Fibroblast of upper back skin (primary cell): ENCODE measurements around the gene LIMS2.

Experiments
- DNase-seq: peaks from one replicate; pipeline ENCODE4 v3.0.0-alpha.2; 2013

LIMS2 gene

GRCh38 chr2:127700527-127701192, 25.3 kb upstream of the LIMS2 start:
- no peak for DNase-seq

- DNase-seq, result no peak
Measured at GRCh38 chr2:127698553-127699355, 23.4 kb upstream of the LIMS2 start.

GRCh38 chr2:127697482-127698180, 22.3 kb upstream of the LIMS2 start:
- no peak for DNase-seq

- peak; percentile 54 for DNase-seq
Measured at GRCh38 chr2:127695491-127696472, 20.5 kb upstream of the LIMS2 start.

GRCh38 chr2:127694986-127695385, 19.7 kb upstream of the LIMS2 start:
- no peak for DNase-seq

- DNase-seq, result no peak
Measured at GRCh38 chr2:127690696-127691095, 15.4 kb upstream of the LIMS2 start.

GRCh38 chr2:127688405-127688804, 13.1 kb upstream of the LIMS2 start:
- no peak for DNase-seq

- DNase-seq, result no peak
Measured at GRCh38 chr2:127685410-127686080, 10.2 kb upstream of the LIMS2 start.

GRCh38 chr2:127683757-127684156, 8.4 kb upstream of the LIMS2 start:
- DNase-seq, result peak; percentile 51

GRCh38 chr2:127683056-127683455, 7.7 kb upstream of the LIMS2 start:
- no peak for DNase-seq

GRCh38 chr2:127681976-127682857, 6.9 kb upstream of the LIMS2 start:
- DNase-seq, result no peak

GRCh38 chr2:127681288-127681804, 6.0 kb upstream of the LIMS2 start:
- no peak for DNase-seq

- DNase-seq, result no peak
Measured at GRCh38 chr2:127680706-127681287, 5.5 kb upstream of the LIMS2 start.

- no peak for DNase-seq
Measured at GRCh38 chr2:127679680-127680361, 4.5 kb upstream of the LIMS2 start.

- no peak for DNase-seq
Measured at GRCh38 chr2:127678991-127679390, 3.7 kb upstream of the LIMS2 start.

- DNase-seq, result no peak
Measured at GRCh38 chr2:127678531-127678930, 3.2 kb upstream of the LIMS2 start.

GRCh38 chr2:127676906-127677305, 1.6 kb upstream of the LIMS2 start:
- no peak for DNase-seq

GRCh38 chr2:127674241-127675209, 805 bp downstream of the LIMS2 start:
- DNase-seq, result no peak
